Skin of body (tissue), 2 donors: ENCODE measurements around the gene SYCP2. TPM values are rescaled to one million over a fixed set of nuclear protein-coding genes. Genes with fewer than 3 reads are reported as not detected.

ENCODE experiments used
- DNase-seq: peaks from one replicate; lab custom pipeline; 2025; lab: John Stamatoyannopoulos, UW
- total RNA-seq: library from RNA; depleted of rRNA; stranded (reverse); fragments of >200 nt; gene quantifications from one replicate; pipeline ENCODE4 v1.2.3, GENCODE V29; 2014

SYCP2 gene
- total RNA-seq, 1 donor from 2014 or later: 5.8 TPM

GRCh38 chr20:59945175-59945574 is 11.7 kb upstream of the SYCP2 start:
- no peak for DNase-seq

GRCh38 chr20:59944726-59945125 is 11.3 kb upstream of the SYCP2 start:
- DNase-seq: no peak

GRCh38 chr20:59942245-59942644 is 8.8 kb upstream of the SYCP2 start:
- no peak for DNase-seq

- DNase-seq: no peak
These were observed 7.5 kb upstream of the SYCP2 start for GRCh38 chr20:59940956-59941294.

- peak; percentile 96 for DNase-seq
These were observed 6.9 kb upstream of the SYCP2 start, which contains the start of the genes FAM217B and PPP1R3D for GRCh38 chr20:59940129-59940955. TSS of gene FAM217B (plus strand) at chr20:59940389. CDS start at chr20:59943944, 3,555 bp downstream. TSS of gene PPP1R3D (minus strand) at chr20:59940305. CDS start at chr20:59939931, 374 bp downstream.

GRCh38 chr20:59939879-59940128 is 6.4 kb upstream of the SYCP2 start:
- DNase-seq: no peak

- no peak for DNase-seq
These were observed 5.8 kb upstream of the SYCP2 start for GRCh38 chr20:59939052-59939878.

- no peak for DNase-seq
These were observed 5.2 kb upstream of the SYCP2 start for GRCh38 chr20:59938696-59939051.

GRCh38 chr20:59938221-59938620 is 4.8 kb upstream of the SYCP2 start:
- no peak for DNase-seq

- DNase-seq: no peak
These were observed 3.7 kb upstream of the SYCP2 start for GRCh38 chr20:59937150-59937549.

GRCh38 chr20:59936409-59936808 is 3.0 kb upstream of the SYCP2 start:
- DNase-seq: no peak

- no peak for DNase-seq
These were observed 2.2 kb upstream of the SYCP2 start for GRCh38 chr20:59935457-59936185.

GRCh38 chr20:59933849-59934585 is 580 bp upstream of the SYCP2 start:
- peak; percentile 17 for DNase-seq

- DNase-seq: no peak
These were observed 681 bp downstream of the SYCP2 start for GRCh38 chr20:59932616-59933295.

- DNase-seq: no peak
These were observed 1.7 kb downstream of the SYCP2 start for GRCh38 chr20:59931511-59932312.

GRCh38 chr20:59925899-59926298 is 7.5 kb downstream of the SYCP2 start:
- no peak for DNase-seq

- no peak for DNase-seq
These were observed 8.1 kb downstream of the SYCP2 start for GRCh38 chr20:59925359-59925758.

- no peak for DNase-seq
These were observed 9.9 kb downstream of the SYCP2 start for GRCh38 chr20:59923514-59923913.

GRCh38 chr20:59920944-59921343 is 12.5 kb downstream of the SYCP2 start:
- no peak for DNase-seq

- no peak for DNase-seq
These were observed 20.8 kb downstream of the SYCP2 start for GRCh38 chr20:59912609-59913008.
